Ovary (tissue), 3 donors: ENCODE data around the gene KAT6B.

ENCODE experiments used
- CTCF ChIP-seq, 3 donors: fragments of 450-650 bp in 2 of 3; fragments of 200-600 bp in 1 of 3; IDR thresholded peaks; one replicate each; pipeline versions ENCODE4 v1.5.1 to v1.8.0; 2016 to 2022; ENCODE audit warnings: antibody characterized with exemption in 3 of 3, mild to moderate bottlenecking in 1 of 3
- EP300 ChIP-seq: sonication (generic); formaldehyde crosslinking; IDR thresholded peaks from one replicate; pipeline ENCODE4 v1.6.1; 2017; ENCODE audit warnings: antibody characterized with exemption
- donor health status: DM: no; HTN: no; CAD: no.

GRCh38 chr10:74814797-74815196 is 11.6 kb upstream of the KAT6B start:
- no peak for TF ChIP-seq CTCF (IDR thresholded peaks at IDR 0.05)
- no peak for TF ChIP-seq EP300
